ENCODE results near the gene MEF2D.

- no peak for TF ChIP-seq GLIS3 (CRISPR knock-in tag; IDR thresholded peaks at IDR 0.05)
- TF ChIP-seq ZFP30 (CRISPR knock-in tag; IDR thresholded peaks at IDR 0.05): no peak
- no peak for TF ChIP-seq PATZ1 (CRISPR knock-in tag; IDR thresholded peaks at IDR 0.05; ENCODE audit: borderline replicate concordance)
- TF ChIP-seq ARNTL (CRISPR knock-in tag; IDR thresholded peaks at IDR 0.05; ENCODE audit: borderline replicate concordance, low read depth): no peak
- TF ChIP-seq ZNF70 (CRISPR knock-in tag; IDR thresholded peaks at IDR 0.05): no peak
- no peak for TF ChIP-seq TOX (CRISPR knock-in tag; IDR thresholded peaks at IDR 0.05; ENCODE audit: borderline replicate concordance)
These were observed 6.2 kb downstream of the MEF2D start for GRCh38 chr1:156494309-156494895.
